ENCODE results near the gene GPR21. TPM values are rescaled to one million over a fixed set of nuclear protein-coding genes. Genes with fewer than 3 reads are reported as not detected.
A peak's percentile ranks its signal among the peaks of the same experiment; 100 is the strongest.

The GPR21 gene
- total RNA-seq, 6 experiments from 2014 or later = 0.44 to 0.68 (median 0.54) TPM; not detected in 2

- peaks cover 0 to 23% (median 4%) of the 10 kb centered on the region in 4 donors for H3K36me3 ChIP-seq
- H3K9me3 ChIP-seq = no peaks in the 10 kb centered on the region
- DNase-seq = no peak
- H3K4me3 ChIP-seq = no peak overlapping the region
- no peak overlapping the region for H3K27ac ChIP-seq
- no peaks in the 10 kb centered on the region for H3K27me3 ChIP-seq
- peak; percentile 73 to 94 (median 76) for ATAC-seq
- 26% methylated on average over 3 of the region's 4 CpGs for WGBS (ENCODE audit: insufficient coverage, low coverage, low lambda C conversion rate, missing lambda C conversion rate)
- peak; percentile 65 to 82 (median 74) for TF ChIP-seq CTCF (IDR thresholded peaks at IDR 0.05)
- TF ChIP-seq POLR2A (IDR thresholded peaks at IDR 0.05) = no peak
- no peaks in the 10 kb centered on the region for H3K4me1 ChIP-seq
- intact Hi-C loops (cut with DNase I) = no loop called here
These were observed 42.1 kb upstream of the GPR21 start for GRCh38 chr9:122991370-122991830.

- Histone ChIP-seq H3K36me3 (peaks cover 0 to 5% (median 0%) of the 10 kb centered on the region in 4 donors), H3K4me1 (peaks cover 0 to 4% (median 0%) of the 10 kb centered on the region in 4 donors), H3K4me3 (no peak overlapping the region), H3K27ac (no peak overlapping the region), H3K27me3 (no peaks in the 10 kb centered on the region), H3K9me3 (no peaks in the 10 kb centered on the region)
- intact Hi-C loops (cut with DNase I) = no loop called here
- no peak for ATAC-seq
- TF ChIP-seq POLR2A (IDR thresholded peaks at IDR 0.05) = no peak
- TF ChIP-seq CTCF (IDR thresholded peaks at IDR 0.05) = no peak
- no peak for DNase-seq
- WGBS (ENCODE audit: insufficient coverage, low coverage, low lambda C conversion rate, missing lambda C conversion rate) = 31% methylated on average over 1 of the region's 1 CpG
These were observed 36.9 kb upstream of the GPR21 start for GRCh38 chr9:122996586-122996985.

GRCh38 chr9:122998448-122998847, 35.0 kb upstream of the GPR21 start:
- no peak overlapping the region for H3K4me3 ChIP-seq
- H3K4me1 ChIP-seq = peaks cover 0 to 11% (median 0%) of the 10 kb centered on the region in 4 donors
- H3K36me3 ChIP-seq = peaks cover 0 to 5% (median 0%) of the 10 kb centered on the region in 4 donors
- intact Hi-C loops (cut with DNase I) = no loop called here
- WGBS (ENCODE audit: insufficient coverage, low coverage, low lambda C conversion rate, missing lambda C conversion rate) = 32% methylated on average over 5 of the region's 5 CpGs
- TF ChIP-seq CTCF (IDR thresholded peaks at IDR 0.05) (no peak), POLR2A (IDR thresholded peaks at IDR 0.05) (no peak)
- ATAC-seq (peak; percentile 68 to 84 (median 72)), DNase-seq (no peak)
- H3K27me3 ChIP-seq = no peaks in the 10 kb centered on the region
- peak overlapping the region in 2 of 3 donors; percentile 2 to 21 for H3K27ac ChIP-seq
- H3K9me3 ChIP-seq = no peaks in the 10 kb centered on the region

- no peaks in the 10 kb centered on the region for H3K9me3 ChIP-seq
- H3K27ac ChIP-seq = no peak overlapping the region
- peaks cover 0 to 11% (median 0%) of the 10 kb centered on the region in 4 donors for H3K4me1 ChIP-seq
- intact Hi-C loops (cut with DNase I) = no loop called here
- no peak for TF ChIP-seq POLR2A (IDR thresholded peaks at IDR 0.05)
- no peak for TF ChIP-seq CTCF (IDR thresholded peaks at IDR 0.05)
- no peak for DNase-seq
- H3K27me3 ChIP-seq = no peaks in the 10 kb centered on the region
- H3K36me3 ChIP-seq = peaks cover 0 to 5% (median 0%) of the 10 kb centered on the region in 4 donors
- no peak for ATAC-seq
- H3K4me3 ChIP-seq = no peak overlapping the region
- 100% methylated on average over 1 of the region's 1 CpG for WGBS (ENCODE audit: insufficient coverage, low coverage, low lambda C conversion rate, missing lambda C conversion rate)
These were observed 32.9 kb upstream of the GPR21 start for GRCh38 chr9:123000371-123001068.
